Measurements from ENCODE around the gene SNRPD3.

GRCh38 chr22:24550902-24551435, 4.8 kb upstream of the SNRPD3 start:
- no peak for TF ChIP-seq CTCF (IDR thresholded peaks at IDR 0.05 in 2 of 3, conservative IDR thresholded peaks at IDR 0.05 in 1 of 3; ENCODE audit: borderline replicate concordance in 1 of 3, insufficient read depth in 1 of 3, low read depth in 2 of 3, low read length in 2 of 3)
- TF ChIP-seq POLR2A (IDR thresholded peaks at IDR 0.05; ENCODE audit: borderline replicate concordance, extremely low read depth, insufficient read depth, insufficient read length): no peak
- TF ChIP-seq, protein P1, sequence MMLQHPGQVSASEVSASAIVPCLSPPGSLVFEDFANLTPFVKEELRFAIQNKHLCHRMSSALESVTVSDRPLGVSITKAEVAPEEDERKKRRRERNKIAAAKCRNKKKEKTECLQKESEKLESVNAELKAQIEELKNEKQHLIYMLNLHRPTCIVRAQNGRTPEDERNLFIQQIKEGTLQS (IDR thresholded peaks at IDR 0.05): no peak
- TF ChIP-seq JUND (IDR thresholded peaks at IDR 0.05): no peak
- no peak for TF ChIP-seq RAD21 (IDR thresholded peaks at IDR 0.05; ENCODE audit: low read depth)
- no peak for TF ChIP-seq ZNF274 (IDR thresholded peaks at IDR 0.05; ENCODE audit: low read depth, low read length)
- TF ChIP-seq SP1 (IDR thresholded peaks at IDR 0.05; ENCODE audit: low read depth): no peak
- TF ChIP-seq POLR2AphosphoS5 (IDR thresholded peaks at IDR 0.05; ENCODE audit: low read depth, low read length): no peak
- no peak for TF ChIP-seq REST (IDR thresholded peaks at IDR 0.05; ENCODE audit: low read depth)
